ENCODE data around the gene SLC25A23. TPM values are rescaled to one million over a fixed set of nuclear protein-coding genes. Genes with fewer than 3 reads are reported as not detected.

The SLC25A23 gene
- polyA plus RNA-seq, 1 of the 3 experiments (the other 2 are of a cell fraction) = 10.9 TPM

DNA sequence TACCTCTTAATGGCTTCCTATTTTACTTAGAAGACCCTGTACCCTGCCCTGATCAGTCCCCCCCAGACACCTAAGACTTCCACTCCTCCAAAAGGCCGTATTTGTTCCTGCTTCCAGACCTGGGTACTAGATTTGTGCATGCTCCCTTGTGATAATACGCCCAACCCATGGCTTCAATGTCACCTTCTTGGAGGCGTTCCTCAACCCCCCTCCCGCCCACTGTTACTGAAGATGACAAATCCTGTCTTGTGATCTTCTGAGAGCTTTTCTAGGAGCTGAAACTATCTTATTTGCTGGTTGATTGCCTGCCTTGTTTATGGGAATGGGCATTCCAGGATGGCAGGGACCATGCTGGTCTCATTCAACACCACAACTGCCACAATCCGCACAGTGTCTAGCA is 9.4 kb downstream of the SLC25A23 start (continued):
- TF ChIP-seq IRF3 (IDR thresholded peaks at IDR 0.05; ENCODE audit: low read depth, low read length) = no peak
- TF ChIP-seq RXRA (IDR thresholded peaks at IDR 0.05; ENCODE audit: borderline replicate concordance, low read depth) = no peak
- no peak for TF ChIP-seq RFX5 (IDR thresholded peaks at IDR 0.05; ENCODE audit: low read length)

DNA sequence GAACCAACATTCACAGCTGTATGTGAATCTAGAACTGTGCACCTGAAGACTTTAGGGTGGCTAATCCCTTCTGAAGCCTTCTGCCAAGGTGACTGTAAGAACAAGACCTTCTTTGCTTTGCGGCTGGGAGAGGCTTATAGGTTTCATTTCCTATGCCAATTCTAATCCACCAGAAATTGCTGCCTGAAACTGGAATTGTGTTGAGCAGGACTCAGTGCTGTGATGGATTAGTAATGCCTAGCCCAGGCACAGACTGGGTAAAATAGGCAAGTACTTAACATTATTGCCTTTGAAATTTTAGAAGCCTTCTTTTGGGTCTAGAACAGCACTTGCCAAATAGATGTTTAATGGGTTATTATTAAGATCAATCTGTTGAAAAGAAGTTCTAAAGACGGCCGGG is 11.5 kb downstream of the SLC25A23 start:
- H3K4me3 ChIP-seq (ENCODE audit: low read depth in 2 of 2, low read length in 1 of 2) = no peak overlapping the region
- H3K4me1 ChIP-seq (ENCODE audit: control insufficient read depth in 1 of 2, insufficient read depth in 2 of 2, low read depth in 1 of 2, low read length in 1 of 2) = no peaks in the 10 kb centered on the region
- no peaks in the 10 kb centered on the region for H3K36me3 ChIP-seq (replicated peaks in 1 of 2; ENCODE audit: control insufficient read depth in 1 of 2, insufficient read depth in 2 of 2, low read length in 1 of 2)
- no peaks in the 10 kb centered on the region for H3K79me2 ChIP-seq (ENCODE audit: insufficient read depth)
- no peaks in the 10 kb centered on the region for H3K9me3 ChIP-seq
- DNase-seq = no peak
- TF ChIP-seq FOXJ3 (CRISPR knock-in tag; IDR thresholded peaks at IDR 0.05) (no peak), GABPA (IDR thresholded peaks at IDR 0.05; ENCODE audit: low read depth) (no peak), EZH2phosphoT487 (IDR thresholded peaks at IDR 0.05; ENCODE audit: borderline replicate concordance, low read depth) (no peak), CHD2 (IDR thresholded peaks at IDR 0.05; ENCODE audit: low read length, partially characterized antibody) (no peak), EP300 (IDR thresholded peaks at IDR 0.05; ENCODE audit: borderline replicate concordance in 1 of 2, low read depth in 1 of 2, low read length in 1 of 2) (no peak), IRF3 (IDR thresholded peaks at IDR 0.05; ENCODE audit: low read depth, low read length) (no peak), RAD21 (IDR thresholded peaks at IDR 0.05; ENCODE audit: low read length) (no peak), RXRA (IDR thresholded peaks at IDR 0.05; ENCODE audit: borderline replicate concordance, low read depth) (no peak), RFX5 (IDR thresholded peaks at IDR 0.05; ENCODE audit: low read length) (no peak), FOSL2 (IDR thresholded peaks at IDR 0.05; ENCODE audit: borderline replicate concordance, low read depth) (no peak), TAF1 (IDR thresholded peaks at IDR 0.05; ENCODE audit: borderline replicate concordance, low read depth, low read length) (no peak), SMC3 (IDR thresholded peaks at IDR 0.05; ENCODE audit: low read depth, low read length) (no peak)
- TF ChIP-seq, protein P1, sequence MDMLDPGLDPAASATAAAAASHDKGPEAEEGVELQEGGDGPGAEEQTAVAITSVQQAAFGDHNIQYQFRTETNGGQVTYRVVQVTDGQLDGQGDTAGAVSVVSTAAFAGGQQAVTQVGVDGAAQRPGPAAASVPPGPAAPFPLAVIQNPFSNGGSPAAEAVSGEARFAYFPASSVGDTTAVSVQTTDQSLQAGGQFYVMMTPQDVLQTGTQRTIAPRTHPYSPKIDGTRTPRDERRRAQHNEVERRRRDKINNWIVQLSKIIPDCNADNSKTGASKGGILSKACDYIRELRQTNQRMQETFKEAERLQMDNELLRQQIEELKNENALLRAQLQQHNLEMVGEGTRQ (IDR thresholded peaks at IDR 0.05; ENCODE audit: borderline replicate concordance, low read depth, low read length) = no peak
- TF ChIP-seq, protein P2, sequence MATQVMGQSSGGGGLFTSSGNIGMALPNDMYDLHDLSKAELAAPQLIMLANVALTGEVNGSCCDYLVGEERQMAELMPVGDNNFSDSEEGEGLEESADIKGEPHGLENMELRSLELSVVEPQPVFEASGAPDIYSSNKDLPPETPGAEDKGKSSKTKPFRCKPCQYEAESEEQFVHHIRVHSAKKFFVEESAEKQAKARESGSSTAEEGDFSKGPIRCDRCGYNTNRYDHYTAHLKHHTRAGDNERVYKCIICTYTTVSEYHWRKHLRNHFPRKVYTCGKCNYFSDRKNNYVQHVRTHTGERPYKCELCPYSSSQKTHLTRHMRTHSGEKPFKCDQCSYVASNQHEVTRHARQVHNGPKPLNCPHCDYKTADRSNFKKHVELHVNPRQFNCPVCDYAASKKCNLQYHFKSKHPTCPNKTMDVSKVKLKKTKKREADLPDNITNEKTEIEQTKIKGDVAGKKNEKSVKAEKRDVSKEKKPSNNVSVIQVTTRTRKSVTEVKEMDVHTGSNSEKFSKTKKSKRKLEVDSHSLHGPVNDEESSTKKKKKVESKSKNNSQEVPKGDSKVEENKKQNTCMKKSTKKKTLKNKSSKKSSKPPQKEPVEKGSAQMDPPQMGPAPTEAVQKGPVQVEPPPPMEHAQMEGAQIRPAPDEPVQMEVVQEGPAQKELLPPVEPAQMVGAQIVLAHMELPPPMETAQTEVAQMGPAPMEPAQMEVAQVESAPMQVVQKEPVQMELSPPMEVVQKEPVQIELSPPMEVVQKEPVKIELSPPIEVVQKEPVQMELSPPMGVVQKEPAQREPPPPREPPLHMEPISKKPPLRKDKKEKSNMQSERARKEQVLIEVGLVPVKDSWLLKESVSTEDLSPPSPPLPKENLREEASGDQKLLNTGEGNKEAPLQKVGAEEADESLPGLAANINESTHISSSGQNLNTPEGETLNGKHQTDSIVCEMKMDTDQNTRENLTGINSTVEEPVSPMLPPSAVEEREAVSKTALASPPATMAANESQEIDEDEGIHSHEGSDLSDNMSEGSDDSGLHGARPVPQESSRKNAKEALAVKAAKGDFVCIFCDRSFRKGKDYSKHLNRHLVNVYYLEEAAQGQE (IDR thresholded peaks at IDR 0.05; ENCODE audit: low read depth, low read length) = no peak
- TF ChIP-seq, protein P3, sequence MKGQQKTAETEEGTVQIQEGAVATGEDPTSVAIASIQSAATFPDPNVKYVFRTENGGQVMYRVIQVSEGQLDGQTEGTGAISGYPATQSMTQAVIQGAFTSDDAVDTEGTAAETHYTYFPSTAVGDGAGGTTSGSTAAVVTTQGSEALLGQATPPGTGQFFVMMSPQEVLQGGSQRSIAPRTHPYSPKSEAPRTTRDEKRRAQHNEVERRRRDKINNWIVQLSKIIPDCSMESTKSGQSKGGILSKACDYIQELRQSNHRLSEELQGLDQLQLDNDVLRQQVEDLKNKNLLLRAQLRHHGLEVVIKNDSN (IDR thresholded peaks at IDR 0.05; ENCODE audit: borderline replicate concordance, low read depth) = no peak
- TF ChIP-seq, protein P4, sequence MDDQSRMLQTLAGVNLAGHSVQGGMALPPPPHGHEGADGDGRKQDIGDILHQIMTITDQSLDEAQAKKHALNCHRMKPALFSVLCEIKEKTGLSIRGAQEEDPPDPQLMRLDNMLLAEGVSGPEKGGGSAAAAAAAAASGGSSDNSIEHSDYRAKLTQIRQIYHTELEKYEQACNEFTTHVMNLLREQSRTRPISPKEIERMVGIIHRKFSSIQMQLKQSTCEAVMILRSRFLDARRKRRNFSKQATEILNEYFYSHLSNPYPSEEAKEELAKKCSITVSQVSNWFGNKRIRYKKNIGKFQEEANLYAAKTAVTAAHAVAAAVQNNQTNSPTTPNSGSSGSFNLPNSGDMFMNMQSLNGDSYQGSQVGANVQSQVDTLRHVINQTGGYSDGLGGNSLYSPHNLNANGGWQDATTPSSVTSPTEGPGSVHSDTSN (IDR thresholded peaks at IDR 0.05) = no peak
- CTCF ChIA-PET = no interaction called here
- no peaks in the 10 kb centered on the region for H3K9me2 ChIP-seq
- H3K27ac ChIP-seq (ENCODE audit: low read depth in 2 of 2, low read length in 1 of 2) = no peak overlapping the region
- H3K9ac ChIP-seq = no peak overlapping the region
- no peaks in the 10 kb centered on the region for H3F3A ChIP-seq (replicated peaks; ENCODE audit: insufficient read depth)
- H3K4me2 ChIP-seq = no peak overlapping the region
- POLR2A ChIA-PET = no interaction called here
- WGBS (ENCODE audit: low lambda C conversion rate) = 91% methylated on average over 3 of the region's 3 CpGs
- H3K27me3 ChIP-seq (ENCODE audit: insufficient read depth) = no peaks in the 10 kb centered on the region
- no peak overlapping the region for H2AFZ ChIP-seq (ENCODE audit: low read depth)
- H4K20me1 ChIP-seq (ENCODE audit: insufficient read depth) = no peaks in the 10 kb centered on the region
